CD4-positive, alpha-beta T cell treated with Interleukin-6 for 4 hours (primary cell): ENCODE data around the gene CPS1.

Experiments used
- DNase-seq: peaks from one replicate; pipeline ENCODE4 v3.0.0-alpha.2; 2020; ENCODE audit warnings: mixed read lengths

CPS1 gene

DNA sequence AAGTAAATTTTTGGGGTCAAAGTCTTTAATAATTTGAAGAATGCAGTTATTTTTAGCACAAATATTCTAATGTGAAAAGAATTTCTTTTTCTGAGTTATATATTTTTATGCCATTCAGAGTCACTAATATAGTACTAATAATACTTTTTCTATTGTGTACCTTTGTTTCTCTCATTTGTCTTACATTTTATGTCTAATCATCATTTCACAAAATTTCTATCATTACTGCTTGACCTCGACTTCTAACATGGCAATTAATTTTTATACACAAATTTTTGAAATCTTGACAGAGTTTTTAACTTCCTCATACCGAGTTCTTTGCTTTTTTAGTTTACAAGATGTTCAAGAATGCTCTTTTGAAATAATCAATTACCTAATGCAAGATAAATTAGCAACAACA, 8.4 kb upstream of the CPS1 start:
- no peak for DNase-seq

DNA sequence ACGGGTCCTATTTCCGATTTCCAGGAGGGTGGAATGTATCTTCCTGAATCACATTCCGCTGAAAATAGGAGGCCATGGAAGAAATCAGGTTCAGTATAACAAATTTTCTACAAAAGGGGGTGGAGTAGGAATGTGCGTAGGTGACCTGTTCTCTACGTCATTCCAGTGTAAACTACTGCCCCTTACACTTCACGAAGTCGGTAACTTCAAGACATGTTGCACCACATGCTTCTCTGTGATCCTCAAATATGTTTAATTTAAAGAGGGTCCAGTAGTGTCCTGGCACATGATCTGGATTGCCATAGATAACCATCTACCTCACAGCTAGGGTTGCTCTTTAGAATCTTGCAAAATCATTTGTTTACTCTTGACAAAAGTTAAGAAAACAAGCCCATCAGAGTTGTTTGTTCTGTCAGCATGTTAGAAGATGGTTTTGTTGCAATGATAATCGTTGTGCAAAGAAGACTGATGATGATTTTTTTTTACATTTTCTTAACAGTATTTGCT, 7.5 kb upstream of the CPS1 start:
- DNase-seq: no peak

DNA sequence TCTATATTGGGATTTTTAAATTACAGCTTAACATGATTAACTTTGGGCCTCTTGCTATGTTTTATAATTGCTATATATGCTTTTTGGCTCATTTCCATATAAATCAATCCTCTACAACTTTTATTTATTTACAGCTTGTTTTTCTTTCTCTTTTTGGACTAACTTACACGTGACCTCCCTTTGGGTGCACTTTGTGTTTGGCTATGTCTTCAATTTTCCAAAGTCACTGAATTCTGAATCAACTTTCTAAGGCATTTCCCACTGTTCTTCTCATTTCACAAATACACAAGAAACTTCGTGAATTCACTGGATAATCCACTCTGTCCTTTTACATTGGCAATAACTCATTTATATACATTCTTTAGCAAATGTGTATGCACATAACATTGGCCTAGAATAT, 5.4 kb upstream of the CPS1 start:
- DNase-seq: no peak

DNA sequence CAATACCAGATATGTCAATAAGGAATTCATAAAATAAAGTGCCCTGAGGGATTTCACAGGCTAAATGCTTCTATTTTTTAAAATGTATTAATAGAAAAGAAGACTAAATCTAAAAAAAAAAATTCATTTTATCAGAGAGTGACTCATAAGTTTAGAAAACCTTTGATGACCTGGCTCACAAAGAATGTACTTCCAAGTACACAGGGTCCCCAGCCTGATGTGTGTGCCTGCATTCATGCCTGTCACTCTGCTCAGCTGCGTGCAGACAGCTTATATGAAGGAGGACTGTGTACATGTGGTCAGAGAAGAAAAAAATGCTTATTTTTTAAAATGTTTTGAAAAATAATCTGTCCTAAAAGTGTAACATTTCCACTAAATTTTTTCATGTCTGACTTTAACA, 3.0 kb upstream of the CPS1 start:
- DNase-seq: no peak

DNA sequence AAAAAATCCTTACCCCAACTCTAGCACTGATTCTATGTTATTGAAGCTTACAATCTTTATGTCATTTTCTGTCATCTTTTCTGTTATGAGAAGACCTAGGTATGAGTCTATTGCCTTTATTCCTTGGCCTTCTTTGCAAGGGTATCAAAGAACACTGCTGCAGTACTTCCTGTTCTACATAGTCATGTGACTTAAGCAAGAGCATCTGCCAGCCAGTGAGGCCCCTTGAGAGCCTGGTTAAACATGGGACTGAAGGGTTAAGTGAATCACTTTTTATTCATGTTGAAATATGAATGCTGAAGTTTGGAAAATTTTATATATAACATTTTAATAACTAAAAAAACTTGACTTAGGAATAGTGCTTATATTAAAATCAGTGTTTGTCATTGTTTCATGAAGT, 844 bp upstream of the CPS1 start:
- no peak for DNase-seq

DNA sequence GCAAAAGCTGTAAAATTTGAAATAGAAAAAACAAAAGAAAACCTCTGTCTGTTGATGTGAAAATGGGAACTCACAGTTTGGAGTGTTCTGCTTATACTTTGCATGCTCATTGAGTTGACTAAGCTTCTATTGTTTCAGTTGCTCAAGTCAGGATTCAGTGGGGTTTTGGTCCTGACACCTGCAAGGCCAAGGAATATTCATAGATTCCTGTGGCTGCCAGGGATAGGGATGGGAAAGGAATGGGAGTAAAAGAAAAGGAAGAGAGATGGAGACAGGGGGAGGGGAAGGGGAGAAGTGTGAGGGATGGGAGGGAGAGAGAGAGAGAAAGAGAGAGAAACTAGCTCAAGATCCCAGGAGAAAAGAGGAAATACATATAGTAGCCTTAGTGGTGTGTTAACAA, 1.3 kb downstream of the CPS1 start:
- no peak for DNase-seq

DNA sequence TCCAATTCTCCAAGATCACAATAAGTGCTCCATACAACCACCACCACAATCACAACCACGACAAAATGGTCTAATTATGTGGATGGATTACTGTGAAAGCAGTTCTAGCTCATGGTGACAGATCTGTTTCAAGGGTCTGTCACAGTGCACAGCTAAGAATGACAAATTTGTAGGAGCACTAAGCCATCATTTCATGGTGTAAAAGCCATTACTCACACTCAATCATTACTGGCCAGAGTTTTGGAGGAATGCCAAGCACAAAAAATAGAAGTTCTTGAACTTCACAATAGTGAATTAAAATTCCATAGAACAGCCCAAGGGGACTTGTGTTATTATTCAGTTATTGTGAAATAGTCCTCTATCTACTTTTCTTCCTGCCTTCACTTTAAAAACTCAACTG, 2.3 kb downstream of the CPS1 start:
- no peak for DNase-seq

DNA sequence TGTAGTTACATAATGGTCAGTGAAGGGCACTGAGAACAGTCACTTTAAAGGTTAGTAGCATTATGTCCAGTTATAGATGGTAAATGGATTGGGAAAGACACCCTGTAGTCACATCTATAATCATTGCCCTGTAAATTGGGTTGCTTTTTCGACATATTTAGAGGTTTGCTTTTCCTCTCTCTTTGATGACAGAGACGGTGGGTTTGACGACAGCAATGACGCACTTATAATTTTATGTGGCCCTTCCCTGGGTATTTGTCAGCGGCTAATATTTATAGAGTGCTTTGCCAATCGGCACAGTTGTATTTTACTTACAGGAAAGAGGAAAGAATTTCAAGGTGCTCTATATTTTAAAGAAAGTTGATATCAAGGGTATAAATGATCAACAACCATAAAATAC, 2.8 kb downstream of the CPS1 start:
- no peak for DNase-seq

DNA sequence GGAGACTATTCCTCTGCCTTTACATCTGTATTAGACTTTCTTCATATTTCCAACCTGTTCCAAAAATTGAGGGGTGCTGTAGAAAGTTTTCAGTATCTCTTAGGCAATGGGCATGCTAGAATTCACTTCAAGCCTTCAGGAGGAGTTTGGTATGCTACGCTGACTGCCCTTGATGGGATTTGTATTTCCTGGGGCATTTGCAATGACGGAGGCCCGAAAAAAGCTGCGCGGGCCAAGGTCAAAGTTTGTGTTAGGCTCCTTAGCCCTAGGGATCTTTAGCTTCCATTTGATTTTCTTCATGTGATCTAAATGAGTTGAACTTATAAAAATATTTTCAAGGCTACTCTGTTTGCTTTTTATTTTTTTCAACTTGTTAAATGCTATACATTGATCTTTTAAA, 5.1 kb downstream of the CPS1 start:
- no peak for DNase-seq

DNA sequence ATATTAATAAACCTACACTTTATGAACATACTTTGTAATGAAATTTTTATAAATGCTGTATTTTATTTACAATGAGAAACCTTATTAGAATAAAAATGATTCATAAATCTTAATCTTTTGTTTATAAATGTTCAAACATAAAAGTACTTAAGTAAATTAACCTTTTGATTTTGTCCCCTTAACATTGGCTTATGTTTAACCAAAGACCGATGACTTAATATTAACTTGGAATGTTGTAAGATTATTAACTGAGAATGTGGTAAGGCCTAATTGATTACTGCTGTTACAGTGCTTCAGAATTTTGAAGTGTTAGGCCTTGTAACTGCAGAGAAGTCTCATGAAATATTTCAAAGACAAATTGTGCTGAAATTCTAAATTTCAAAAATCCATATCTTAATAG, 5.7 kb downstream of the CPS1 start:
- DNase-seq: no peak

DNA sequence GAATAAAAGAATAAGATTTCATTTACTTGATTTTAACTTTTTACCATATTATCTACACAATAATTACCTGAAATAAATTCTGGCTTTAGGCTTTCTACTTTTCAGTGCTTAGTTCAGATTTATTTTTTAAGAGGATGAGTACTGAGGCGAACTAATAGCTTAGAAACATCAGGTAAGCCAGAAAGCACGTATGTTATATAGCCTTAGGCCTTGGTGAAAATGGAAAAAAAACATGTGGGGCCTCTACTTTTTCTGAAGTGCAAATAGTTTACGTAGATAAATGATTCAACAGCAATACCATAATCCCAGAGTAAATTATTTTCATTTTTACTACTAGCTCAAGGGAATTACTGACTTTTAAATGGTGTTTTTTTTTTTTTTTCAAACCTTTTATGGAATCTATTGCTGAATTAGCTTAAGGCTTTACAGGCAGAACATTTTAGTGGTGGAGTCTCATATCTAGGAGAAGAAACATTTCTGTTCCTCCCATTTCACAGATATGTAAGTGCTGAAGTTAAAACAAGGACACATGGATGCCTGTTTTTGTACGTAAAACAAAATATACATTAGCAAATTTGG, 6.2 kb downstream of the CPS1 start:
- no peak for DNase-seq

DNA sequence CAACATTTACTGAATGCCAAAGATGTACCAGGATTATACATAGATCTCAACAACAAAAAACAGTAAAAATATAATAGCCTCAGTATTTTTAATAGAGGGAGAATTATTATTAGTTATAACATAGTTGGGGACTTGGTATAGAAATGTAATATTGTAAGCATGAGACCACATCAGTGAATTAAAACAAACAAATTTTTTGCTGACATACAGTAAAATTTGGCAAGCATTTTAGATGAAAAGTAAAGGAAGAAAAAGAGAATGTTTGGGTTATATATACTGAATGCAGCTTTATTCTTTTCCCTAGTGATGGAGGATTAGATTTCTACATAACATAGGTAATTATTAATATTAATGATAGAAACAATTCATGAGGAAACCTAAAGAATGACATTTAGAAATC, 10.9 kb downstream of the CPS1 start:
- no peak for DNase-seq

DNA sequence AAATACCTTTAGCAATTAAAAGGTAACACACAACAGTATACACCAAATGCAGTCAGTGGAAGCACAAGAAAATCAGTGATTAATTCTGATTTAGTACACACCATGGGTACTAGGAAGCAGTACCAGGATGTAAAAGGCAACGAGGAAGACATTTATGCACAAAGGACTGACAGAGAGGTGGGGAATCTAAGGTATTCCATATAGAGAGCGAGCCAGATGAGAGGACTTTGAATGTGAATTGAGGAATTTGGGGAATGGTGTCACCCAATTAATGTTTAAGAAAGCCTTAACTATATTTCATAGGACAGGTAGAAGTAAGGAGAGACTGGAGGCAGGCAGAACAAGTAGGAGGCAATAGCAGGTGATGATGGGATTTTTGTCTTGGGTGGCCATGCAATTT, 11.7 kb downstream of the CPS1 start:
- no peak for DNase-seq

DNA sequence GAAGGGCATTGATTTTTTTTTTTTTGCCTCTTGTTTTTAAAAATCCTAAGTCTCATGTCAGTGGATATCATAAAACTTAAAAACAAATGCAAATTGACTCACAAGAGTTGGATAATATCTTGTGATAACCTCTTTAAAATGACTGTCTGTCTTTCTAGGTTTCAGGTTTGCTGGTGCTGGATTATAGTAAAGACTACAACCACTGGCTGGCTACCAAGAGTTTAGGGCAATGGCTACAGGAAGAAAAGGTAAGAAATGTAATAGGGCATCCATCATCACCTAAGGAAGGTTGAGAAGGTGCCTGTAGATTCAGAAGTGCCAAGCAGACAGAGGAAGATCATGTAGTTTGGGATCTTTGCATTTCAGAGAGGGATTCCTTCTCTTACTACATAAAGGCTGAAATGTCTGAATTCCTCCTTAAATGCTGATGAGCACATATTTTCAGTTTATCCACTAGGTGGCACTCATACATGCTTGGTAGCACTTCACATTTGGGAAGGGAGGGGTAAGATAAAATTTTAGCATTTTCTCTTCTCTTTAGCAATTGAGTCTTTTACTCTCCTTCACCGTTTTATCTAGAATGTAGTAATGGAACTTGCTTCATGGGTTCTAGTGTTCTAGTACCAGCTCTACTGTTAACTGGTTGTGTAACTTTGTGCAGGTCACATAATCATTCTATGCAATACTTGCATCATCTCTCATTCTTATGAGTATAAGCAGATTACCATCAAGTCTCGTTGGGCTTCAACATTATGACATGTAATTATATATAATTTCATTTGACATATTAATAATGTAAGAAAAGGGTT, 21.1 kb downstream of the CPS1 start:
- DNase-seq: no peak

DNA sequence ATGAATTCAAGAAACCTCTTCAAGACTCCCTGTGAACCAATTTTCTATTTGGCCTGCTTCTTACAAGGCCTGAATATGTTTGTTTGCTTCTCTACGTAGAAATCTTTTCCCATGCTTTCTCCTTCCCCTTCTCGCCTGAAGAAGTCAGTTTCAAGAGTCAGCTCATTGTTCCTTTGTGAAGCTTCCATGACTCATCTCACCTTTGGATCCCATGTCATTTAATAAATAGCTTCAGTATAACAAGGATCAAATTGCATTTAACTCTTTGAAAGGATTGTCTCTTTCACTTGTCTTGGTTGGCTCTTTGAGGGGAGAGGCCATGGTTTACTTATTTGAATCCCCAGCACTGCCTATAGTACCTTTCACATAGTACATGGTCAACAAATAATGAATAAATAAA, 28.4 kb downstream of the CPS1 start:
- DNase-seq: no peak

DNA sequence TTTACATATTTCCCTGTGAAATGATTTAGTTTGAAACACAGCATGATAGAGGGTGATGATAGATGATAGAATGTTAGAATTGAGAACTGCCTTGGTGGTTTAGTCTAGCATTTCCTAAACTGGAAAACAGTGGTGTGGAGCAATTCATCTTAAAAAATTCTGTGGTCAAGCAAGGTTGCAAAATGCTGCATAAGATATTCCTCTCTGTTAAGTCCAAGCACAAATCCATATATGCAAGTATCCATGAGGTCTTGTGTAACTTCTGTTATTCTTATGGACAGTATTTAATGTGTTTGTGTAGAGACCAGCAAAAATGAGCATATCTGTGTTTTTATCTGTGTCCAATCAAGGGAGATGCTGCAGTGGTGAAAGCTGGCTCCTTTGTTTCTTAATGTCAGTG, 30.0 kb downstream of the CPS1 start:
- DNase-seq: no peak

DNA sequence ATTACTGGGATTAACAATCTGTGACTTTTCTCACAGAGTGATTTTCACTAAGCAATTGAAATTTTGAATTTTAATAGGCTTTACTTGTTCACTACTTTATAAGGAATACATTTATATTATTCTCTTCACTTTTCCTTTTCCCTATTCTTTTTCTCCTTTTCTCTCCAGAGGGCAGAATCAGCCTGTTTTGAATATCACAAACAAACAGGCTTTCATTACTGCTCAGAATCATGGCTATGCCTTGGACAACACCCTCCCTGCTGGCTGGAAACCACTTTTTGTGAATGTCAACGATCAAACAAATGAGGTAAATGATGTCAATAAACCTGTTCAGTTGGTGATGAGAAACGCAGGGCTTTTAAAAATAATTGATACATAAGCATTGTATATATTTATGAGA, 35.3 kb downstream of the CPS1 start:
- DNase-seq: no peak

DNA sequence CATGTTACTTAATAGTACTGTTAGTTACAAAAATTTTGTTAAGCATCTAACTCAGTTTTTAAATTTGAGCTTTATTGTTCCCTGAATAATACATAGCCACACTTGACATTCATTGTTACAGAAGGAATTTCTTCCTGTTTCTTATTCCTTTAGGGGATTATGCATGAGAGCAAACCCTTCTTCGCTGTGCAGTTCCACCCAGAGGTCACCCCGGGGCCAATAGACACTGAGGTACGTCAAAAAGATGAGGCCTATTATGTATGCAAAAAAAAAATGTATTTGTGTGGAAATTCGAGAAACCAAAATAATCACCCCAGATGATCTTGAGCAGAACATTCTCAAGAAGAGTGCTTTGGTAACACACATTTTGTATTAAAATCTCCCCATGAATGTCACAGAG, 36.3 kb downstream of the CPS1 start:
- no peak for DNase-seq

DNA sequence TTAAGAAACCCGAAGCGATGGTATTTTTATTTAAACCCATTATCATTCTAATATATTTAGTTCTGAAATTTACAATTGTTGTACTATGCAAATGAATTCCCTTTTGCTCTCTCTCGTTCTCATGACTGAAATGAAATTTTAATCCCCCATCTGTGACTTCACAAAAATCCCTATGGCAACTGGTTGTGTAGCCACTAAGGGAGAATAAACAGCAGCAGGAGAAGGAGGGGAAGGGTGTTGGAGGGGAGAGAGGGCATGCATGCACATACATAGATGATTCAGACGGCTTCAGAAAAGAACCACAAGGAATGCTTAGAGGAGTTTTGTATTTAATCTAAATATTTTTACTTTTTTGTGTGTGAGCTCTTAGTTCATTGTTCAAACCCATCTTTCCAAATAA, 36.8 kb downstream of the CPS1 start:
- DNase-seq: no peak

DNA sequence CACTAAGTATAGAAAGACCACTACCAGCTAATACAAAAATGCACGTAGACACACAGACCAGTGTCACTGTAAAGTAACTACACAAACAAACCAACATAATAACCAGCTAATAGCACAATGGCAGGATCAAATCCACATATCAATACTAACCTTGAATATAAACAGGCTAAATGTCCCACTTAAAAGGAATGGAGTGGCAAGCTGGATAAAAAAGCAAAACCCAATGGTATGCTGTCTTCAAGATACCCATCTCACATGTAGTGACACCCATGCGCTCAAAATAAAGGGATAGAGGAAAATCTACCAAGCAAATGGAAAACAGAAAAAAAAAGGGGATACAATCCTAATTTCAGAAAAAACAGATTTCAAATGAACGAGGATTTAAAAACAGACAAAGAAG, 41.8 kb downstream of the CPS1 start:
- no peak for DNase-seq

DNA sequence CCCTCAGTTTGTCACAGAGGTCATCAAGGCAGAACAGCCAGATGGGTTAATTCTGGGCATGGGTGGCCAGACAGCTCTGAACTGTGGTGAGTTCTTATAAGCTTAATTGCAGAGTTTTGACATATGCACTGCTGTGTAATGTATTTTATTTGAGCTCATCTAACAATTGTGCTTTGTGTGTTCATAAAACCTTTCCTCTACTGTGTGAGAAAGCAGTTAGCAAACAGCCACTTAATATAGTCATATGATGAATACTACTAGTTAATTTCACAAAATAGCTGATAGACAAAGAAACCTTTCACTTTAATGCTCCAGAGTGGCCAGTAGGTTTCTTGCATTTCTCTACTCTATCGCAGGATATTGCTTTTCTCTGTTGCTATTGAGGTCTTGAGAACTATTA, 43.1 kb downstream of the CPS1 start:
- no peak for DNase-seq

DNA sequence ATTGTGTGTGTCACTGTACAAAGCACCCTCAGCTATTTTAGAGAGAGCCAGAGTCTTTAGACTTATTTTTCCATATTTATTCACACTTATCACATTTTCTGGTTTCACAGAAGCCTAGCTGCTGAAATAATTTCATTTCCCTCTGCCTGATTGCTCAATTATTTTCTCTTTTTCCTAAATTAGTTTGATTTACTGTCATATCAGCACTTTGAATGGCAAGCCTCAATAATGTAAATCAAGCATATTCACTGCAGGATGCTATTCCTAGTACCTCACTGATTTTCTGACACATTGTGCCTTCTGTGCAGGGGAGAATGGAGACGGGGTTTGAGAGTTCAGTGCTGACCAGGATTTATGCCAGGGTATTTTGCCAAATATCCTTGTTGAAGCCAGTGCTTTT, 48.3 kb downstream of the CPS1 start:
- DNase-seq: no peak

DNA sequence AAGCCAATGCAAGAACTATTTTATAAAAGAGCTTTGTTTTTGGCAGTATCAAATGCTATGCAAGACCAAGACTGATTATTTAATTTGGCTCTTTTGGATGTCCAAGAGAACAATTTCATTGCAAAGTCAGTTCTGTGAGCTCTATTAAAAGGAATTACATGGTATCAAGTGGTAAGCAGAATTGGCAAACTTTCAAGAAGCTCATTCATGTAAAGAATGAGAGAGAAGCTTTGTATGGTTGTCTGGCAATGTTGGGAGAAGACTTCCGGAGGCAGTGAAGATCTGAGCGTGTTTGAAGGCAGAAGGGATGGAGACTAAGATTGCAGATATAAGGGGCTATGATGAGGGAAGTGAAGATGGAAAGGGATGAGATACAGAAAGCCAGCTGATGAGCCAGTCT, 49.6 kb downstream of the CPS1 start:
- DNase-seq: no peak

DNA sequence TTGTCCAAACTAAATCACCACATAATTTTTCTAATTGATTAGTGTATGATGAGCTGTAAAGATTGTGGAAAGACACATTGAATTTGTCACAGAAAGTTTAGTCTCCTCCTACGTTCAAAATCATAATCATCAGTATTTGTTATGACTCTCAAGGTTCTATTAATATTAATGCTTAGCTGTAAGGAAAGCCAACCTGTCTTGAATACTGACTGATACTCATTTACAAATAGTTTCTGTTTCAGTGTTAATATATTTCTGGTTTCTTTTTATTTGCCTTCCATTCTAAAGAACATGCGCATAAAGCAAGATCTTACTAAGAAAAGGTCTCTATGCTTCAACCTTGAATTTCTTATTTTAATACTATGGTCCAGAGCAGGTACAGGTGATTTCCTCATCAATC, 55.1 kb downstream of the CPS1 start:
- DNase-seq: no peak

DNA sequence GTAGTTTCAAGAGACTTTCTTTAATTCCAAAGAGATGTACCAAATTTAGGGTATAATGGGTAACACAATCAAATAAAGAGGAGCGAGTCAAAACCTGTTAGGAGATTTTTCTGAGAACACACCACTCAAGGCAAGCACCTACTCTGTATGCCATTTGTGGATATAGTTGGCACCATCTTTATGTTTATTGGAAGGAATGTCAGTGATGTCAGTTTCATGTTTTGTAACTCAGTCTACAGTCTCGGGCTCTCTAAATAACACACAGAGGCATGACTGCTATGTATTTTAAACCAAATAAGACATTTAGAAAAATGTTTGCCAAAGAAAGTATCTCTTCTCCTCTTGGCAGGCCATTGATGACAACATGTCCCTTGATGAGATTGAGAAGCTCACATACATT, 59.7 kb downstream of the CPS1 start:
- no peak for DNase-seq
